ENCODE measurements around the gene CCL24. TPM values are rescaled to one million over a fixed set of nuclear protein-coding genes. Genes with fewer than 3 reads are reported as not detected.

The CCL24 gene
- total RNA-seq, 1 experiment from 2014 or later: not detected

DNA sequence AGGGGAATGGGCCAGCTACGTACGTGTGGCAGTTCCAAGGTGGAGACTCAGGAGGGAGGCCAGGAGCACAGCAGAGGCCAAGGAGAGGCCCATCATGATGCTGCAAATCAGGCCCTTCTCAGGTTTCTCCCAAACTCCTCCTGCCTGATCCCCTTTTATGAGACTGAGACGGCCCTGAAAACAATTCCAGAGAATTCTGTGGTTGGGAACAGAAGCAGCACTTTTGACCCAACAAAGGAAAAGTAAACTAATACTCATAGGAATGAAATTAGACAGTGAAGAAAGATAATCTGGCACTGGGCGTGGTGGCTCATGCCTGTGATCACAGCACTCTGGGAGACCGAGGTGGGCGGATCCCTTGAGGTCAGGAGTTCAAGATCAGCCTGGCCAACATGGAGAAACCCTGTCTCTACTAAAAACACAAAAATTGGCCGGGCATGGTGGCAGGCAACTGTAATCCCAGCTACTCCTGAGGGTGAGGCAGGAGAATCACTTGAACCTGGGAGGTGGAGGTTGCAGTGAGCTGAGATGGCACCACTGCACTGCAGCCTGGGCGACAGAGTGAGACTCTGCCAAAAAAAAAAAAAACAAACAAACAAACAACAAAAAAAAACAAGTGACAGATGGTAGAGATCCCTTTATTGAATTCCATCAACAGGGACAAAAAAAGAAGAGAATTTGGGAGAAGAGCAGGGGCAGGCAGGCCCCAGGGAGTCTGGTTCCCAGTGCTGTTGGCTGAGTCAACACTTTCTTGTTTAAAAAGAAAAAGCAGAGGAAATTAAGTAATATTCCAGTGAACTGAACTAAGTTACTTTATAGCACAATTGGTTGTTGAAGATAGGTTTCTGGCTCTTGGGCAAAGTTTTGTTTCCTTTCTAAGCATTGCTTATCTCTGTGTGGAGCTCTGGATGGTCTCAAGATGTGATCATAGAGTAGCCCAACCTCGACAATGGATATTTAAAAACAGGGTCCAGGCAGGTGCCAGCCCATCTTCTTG, 41.2 kb downstream of the CCL24 start, which contains the start of gene CCL26:
Gene CCL26, minus strand, starts transcription at position 131 of the 997 bp plus-strand sequence. Its CDS starts 35 bp downstream, at position 96.
- DNase-seq (ENCODE audit: low read depth, low spot score) (peak; percentile 25), ATAC-seq (no peak)
- no peak within 1 kb of the TSS for H3K4me3 ChIP-seq (ENCODE audit: low read depth in 2 of 2, low read length in 2 of 2)
- no peaks in the 10 kb centered on the region for H3K36me3 ChIP-seq (ENCODE audit: control insufficient read depth, insufficient read depth, low read length)
- in situ Hi-C loops (cut with HindIII; ENCODE audit: low pct_unique_long_range_greater_than_20kb, low sequenced_read_pairs): no loop called here
- no peak within 1 kb of the TSS for H3K27ac ChIP-seq (ENCODE audit: low read length)
- intact Hi-C loops (cut with micrococcal nuclease; ENCODE audit: unreplicated experiment): no loop called here
- no TSS peak for BruUV-seq (replicated peaks)
- TF ChIP-seq, protein P1, sequence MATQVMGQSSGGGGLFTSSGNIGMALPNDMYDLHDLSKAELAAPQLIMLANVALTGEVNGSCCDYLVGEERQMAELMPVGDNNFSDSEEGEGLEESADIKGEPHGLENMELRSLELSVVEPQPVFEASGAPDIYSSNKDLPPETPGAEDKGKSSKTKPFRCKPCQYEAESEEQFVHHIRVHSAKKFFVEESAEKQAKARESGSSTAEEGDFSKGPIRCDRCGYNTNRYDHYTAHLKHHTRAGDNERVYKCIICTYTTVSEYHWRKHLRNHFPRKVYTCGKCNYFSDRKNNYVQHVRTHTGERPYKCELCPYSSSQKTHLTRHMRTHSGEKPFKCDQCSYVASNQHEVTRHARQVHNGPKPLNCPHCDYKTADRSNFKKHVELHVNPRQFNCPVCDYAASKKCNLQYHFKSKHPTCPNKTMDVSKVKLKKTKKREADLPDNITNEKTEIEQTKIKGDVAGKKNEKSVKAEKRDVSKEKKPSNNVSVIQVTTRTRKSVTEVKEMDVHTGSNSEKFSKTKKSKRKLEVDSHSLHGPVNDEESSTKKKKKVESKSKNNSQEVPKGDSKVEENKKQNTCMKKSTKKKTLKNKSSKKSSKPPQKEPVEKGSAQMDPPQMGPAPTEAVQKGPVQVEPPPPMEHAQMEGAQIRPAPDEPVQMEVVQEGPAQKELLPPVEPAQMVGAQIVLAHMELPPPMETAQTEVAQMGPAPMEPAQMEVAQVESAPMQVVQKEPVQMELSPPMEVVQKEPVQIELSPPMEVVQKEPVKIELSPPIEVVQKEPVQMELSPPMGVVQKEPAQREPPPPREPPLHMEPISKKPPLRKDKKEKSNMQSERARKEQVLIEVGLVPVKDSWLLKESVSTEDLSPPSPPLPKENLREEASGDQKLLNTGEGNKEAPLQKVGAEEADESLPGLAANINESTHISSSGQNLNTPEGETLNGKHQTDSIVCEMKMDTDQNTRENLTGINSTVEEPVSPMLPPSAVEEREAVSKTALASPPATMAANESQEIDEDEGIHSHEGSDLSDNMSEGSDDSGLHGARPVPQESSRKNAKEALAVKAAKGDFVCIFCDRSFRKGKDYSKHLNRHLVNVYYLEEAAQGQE (IDR thresholded peaks at IDR 0.05; ENCODE audit: insufficient read depth in 1 of 2, low read depth in 2 of 2, low read length in 1 of 2): no peak
- TF ChIP-seq TCF7L2 (IDR thresholded peaks at IDR 0.05; ENCODE audit: low read depth, low read length) (no peak), SIN3A (IDR thresholded peaks at IDR 0.05; ENCODE audit: borderline replicate concordance, insufficient read depth, low read depth, low read length) (no peak), POLR2AphosphoS5 (IDR thresholded peaks at IDR 0.05; ENCODE audit: low read depth, low read length) (no peak)
- TF ChIP-seq, protein P2, sequence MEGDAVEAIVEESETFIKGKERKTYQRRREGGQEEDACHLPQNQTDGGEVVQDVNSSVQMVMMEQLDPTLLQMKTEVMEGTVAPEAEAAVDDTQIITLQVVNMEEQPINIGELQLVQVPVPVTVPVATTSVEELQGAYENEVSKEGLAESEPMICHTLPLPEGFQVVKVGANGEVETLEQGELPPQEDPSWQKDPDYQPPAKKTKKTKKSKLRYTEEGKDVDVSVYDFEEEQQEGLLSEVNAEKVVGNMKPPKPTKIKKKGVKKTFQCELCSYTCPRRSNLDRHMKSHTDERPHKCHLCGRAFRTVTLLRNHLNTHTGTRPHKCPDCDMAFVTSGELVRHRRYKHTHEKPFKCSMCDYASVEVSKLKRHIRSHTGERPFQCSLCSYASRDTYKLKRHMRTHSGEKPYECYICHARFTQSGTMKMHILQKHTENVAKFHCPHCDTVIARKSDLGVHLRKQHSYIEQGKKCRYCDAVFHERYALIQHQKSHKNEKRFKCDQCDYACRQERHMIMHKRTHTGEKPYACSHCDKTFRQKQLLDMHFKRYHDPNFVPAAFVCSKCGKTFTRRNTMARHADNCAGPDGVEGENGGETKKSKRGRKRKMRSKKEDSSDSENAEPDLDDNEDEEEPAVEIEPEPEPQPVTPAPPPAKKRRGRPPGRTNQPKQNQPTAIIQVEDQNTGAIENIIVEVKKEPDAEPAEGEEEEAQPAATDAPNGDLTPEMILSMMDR (IDR thresholded peaks at IDR 0.05): no peak
- ChIA-PET POLR2A (no interaction called here), CTCF (interaction anchor here (1.1 kb wide), 1 partner anchor 10 kb away, joined by 3 read pairs; no protein-coding TSS in a partner anchor)
- no peaks in the 10 kb centered on the region for H3K27me3 ChIP-seq (ENCODE audit: control insufficient read depth, insufficient read depth, low read length)
- H3K4me1 ChIP-seq (ENCODE audit: control insufficient read depth, insufficient read depth, low read length): no peaks in the 10 kb centered on the region
- no peaks in the 10 kb centered on the region for H3K9me3 ChIP-seq (ENCODE audit: control insufficient read depth, insufficient read depth, low read depth, low read length)

DNA sequence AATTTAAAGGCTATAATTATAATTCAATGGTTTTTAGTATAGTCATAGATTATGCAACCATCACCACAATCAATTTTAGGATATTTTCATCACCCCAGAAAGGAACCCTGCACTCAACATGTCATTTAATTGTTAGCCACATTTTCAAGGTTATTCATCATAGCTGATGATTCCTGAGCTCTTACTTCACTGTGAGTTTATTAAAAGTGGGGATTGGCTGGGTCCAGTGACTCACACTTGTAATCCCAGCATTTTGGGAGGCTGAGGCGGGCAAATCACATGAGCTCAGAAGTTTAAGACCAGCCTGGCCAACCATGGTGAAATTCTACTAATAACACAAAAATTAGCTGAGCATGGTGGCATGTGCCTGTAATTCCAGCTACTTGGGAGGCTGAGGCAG, 42.4 kb downstream of the CCL24 start:
- H3K4me1 ChIP-seq (ENCODE audit: control insufficient read depth, insufficient read depth, low read length): no peaks in the 10 kb centered on the region
- no TSS peak for BruUV-seq (replicated peaks)
- DNase-seq (ENCODE audit: low read depth, low spot score): no peak
- TF ChIP-seq, protein P2 (IDR thresholded peaks at IDR 0.05): no peak
- TF ChIP-seq POLR2AphosphoS5 (IDR thresholded peaks at IDR 0.05; ENCODE audit: low read depth, low read length) (no peak), SIN3A (IDR thresholded peaks at IDR 0.05; ENCODE audit: borderline replicate concordance, insufficient read depth, low read depth, low read length) (no peak), TCF7L2 (IDR thresholded peaks at IDR 0.05; ENCODE audit: low read depth, low read length) (no peak)
- TF ChIP-seq, protein P1 (IDR thresholded peaks at IDR 0.05; ENCODE audit: insufficient read depth in 1 of 2, low read depth in 2 of 2, low read length in 1 of 2): no peak
- H3K27me3 ChIP-seq (ENCODE audit: control insufficient read depth, insufficient read depth, low read length): no peaks in the 10 kb centered on the region
- ATAC-seq: no peak
- POLR2A ChIA-PET: no interaction called here
- no peaks in the 10 kb centered on the region for H3K9me3 ChIP-seq (ENCODE audit: control insufficient read depth, insufficient read depth, low read depth, low read length)
- H3K36me3 ChIP-seq (ENCODE audit: control insufficient read depth, insufficient read depth, low read length): no peaks in the 10 kb centered on the region
- H3K27ac ChIP-seq (ENCODE audit: low read length): no peak overlapping the region
- in situ Hi-C loops (cut with HindIII; ENCODE audit: low pct_unique_long_range_greater_than_20kb, low sequenced_read_pairs): no loop called here
- no peak overlapping the region for H3K4me3 ChIP-seq (ENCODE audit: low read depth in 2 of 2, low read length in 2 of 2)
- CTCF ChIA-PET: interaction anchor here (1.1 kb wide), 1 partner anchor 9 kb away, joined by 3 read pairs; no protein-coding TSS in a partner anchor
- intact Hi-C loops (cut with micrococcal nuclease; ENCODE audit: unreplicated experiment): no loop called here
